ENCODE data around the gene DISC1.

DNA sequence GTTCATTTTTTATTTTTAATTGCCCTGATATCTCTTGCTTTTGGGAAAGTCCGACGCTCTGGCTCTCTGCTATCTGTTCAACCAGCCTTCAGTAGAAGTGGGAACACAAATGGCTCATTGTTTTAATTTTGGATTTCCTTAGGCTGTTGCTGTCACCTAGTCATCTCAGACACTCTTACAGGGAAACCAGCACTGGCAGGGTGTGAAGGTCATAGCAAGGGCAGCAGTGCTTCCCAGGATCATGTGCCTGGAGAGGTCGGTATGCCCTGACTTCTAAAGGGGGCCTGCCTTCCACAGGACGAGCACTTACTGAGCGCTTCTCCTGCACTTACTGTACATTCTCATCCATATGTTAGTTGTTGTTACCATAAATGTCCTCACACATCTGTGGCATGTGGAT, 224.2 kb downstream of the DISC1 start:
- TF ChIP-seq, protein P1, sequence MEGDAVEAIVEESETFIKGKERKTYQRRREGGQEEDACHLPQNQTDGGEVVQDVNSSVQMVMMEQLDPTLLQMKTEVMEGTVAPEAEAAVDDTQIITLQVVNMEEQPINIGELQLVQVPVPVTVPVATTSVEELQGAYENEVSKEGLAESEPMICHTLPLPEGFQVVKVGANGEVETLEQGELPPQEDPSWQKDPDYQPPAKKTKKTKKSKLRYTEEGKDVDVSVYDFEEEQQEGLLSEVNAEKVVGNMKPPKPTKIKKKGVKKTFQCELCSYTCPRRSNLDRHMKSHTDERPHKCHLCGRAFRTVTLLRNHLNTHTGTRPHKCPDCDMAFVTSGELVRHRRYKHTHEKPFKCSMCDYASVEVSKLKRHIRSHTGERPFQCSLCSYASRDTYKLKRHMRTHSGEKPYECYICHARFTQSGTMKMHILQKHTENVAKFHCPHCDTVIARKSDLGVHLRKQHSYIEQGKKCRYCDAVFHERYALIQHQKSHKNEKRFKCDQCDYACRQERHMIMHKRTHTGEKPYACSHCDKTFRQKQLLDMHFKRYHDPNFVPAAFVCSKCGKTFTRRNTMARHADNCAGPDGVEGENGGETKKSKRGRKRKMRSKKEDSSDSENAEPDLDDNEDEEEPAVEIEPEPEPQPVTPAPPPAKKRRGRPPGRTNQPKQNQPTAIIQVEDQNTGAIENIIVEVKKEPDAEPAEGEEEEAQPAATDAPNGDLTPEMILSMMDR (IDR thresholded peaks at IDR 0.05), result no peak
- no peak for TF ChIP-seq POLR2A (IDR thresholded peaks at IDR 0.05)
